DOHH2 (cell line): ENCODE results near the gene SMCHD1.

Experiments
- H3F3A ChIP-seq: fragments of 200-600 bp; sonication (generic), shearing (Covaris generic); 2 replicates; pipeline ENCODE4 v1.6.0; 2016; ENCODE audit warnings: antibody characterized with exemption, mild to moderate bottlenecking; ENCODE audit not compliant: control insufficient read depth, insufficient read depth
- H3K27ac ChIP-seq: fragments of 200-600 bp; sonication (generic); 2 replicates; pipeline ENCODE4 v1.5.1; 2014; ENCODE audit warnings: low read depth, mild to moderate bottlenecking, low read length, moderate library complexity
- H3K27me3 ChIP-seq: fragments of 200-600 bp; sonication (generic); 2 replicates; pipeline ENCODE4 v1.6.1; 2014; ENCODE audit warnings: mild to moderate bottlenecking, low read length, mixed read lengths; ENCODE audit not compliant: control insufficient read depth
- H3K36me3 ChIP-seq: fragments of 200-600 bp; sonication (generic); 2 replicates; pipeline ENCODE4 v1.6.1; 2014; ENCODE audit warnings: mild to moderate bottlenecking, low read length, moderate library complexity, mixed read lengths; ENCODE audit not compliant: control insufficient read depth
- H3K4me1 ChIP-seq: fragments of 200-600 bp; sonication (generic); 2 replicates; pipeline ENCODE4 v1.6.1; 2014; ENCODE audit warnings: mild to moderate bottlenecking, low read length, mixed read lengths; ENCODE audit not compliant: control insufficient read depth
- H3K4me2 ChIP-seq: fragments of 200-600 bp; sonication (generic); 2 replicates; pipeline ENCODE4 v1.6.0; 2014; ENCODE audit warnings: mild to moderate bottlenecking, low read length, moderate library complexity
- H3K4me3 ChIP-seq: fragments of 200-600 bp; sonication (generic); 2 replicates; pipeline ENCODE4 v1.5.1; 2014; ENCODE audit warnings: mild to moderate bottlenecking, low read length, mixed read lengths
- H3K79me2 ChIP-seq: fragments of 200-600 bp; sonication (generic); 2 replicates; pipeline ENCODE4 v1.6.1; 2014; ENCODE audit warnings: mild to moderate bottlenecking, low read length, mixed read lengths; ENCODE audit not compliant: control insufficient read depth
- H3K9me2 ChIP-seq: fragments of 200-600 bp; sonication (generic); replicated peaks from 2 replicates; pipeline ENCODE4 v1.6.1; 2014; ENCODE audit warnings: mild to moderate bottlenecking, low read length, mixed read lengths; ENCODE audit not compliant: control insufficient read depth
- H3K9me3 ChIP-seq: fragments of 200-600 bp; sonication (generic); 2 replicates; pipeline ENCODE4 v1.6.1; 2014; ENCODE audit warnings: antibody characterized with exemption, low read length, mixed read lengths; ENCODE audit not compliant: control insufficient read depth, insufficient read depth
- H4K20me1 ChIP-seq: fragments of 200-600 bp; sonication (generic); 2 replicates; pipeline ENCODE4 v1.6.0; 2014; ENCODE audit warnings: low read depth, mild to moderate bottlenecking, antibody characterized with exemption, low read length, moderate library complexity; ENCODE audit not compliant: control insufficient read depth, insufficient read depth
- CTCF ChIP-seq: fragments of 200-600 bp; sonication (generic); IDR thresholded peaks from one replicate; pipeline ENCODE4 v1.5.1; 2014; ENCODE audit warnings: antibody characterized with exemption, mild to moderate bottlenecking, low read depth, low read length; ENCODE audit not compliant: poor library complexity, severe bottlenecking
- EZH2phosphoT487 ChIP-seq: fragments of 200-600 bp; sonication (generic); IDR thresholded peaks from 2 replicates; pipeline ENCODE4 v1.6.1; 2017; ENCODE audit warnings: borderline replicate concordance, mild to moderate bottlenecking, antibody characterized with exemption, low read length, moderate library complexity, mixed read lengths

The SMCHD1 gene

GRCh38 chr18:2641638-2642037 is 13.9 kb upstream of the SMCHD1 start:
- H3K36me3 ChIP-seq = no peaks in the 10 kb centered on the region
- no peak for TF ChIP-seq CTCF
- no peak for TF ChIP-seq EZH2phosphoT487

GRCh38 chr18:2642771-2643170 is 12.8 kb upstream of the SMCHD1 start:
- H3K9me2 ChIP-seq = no peaks in the 10 kb centered on the region
- H3K4me2 ChIP-seq = no peak overlapping the region
- H3K27ac ChIP-seq = no peak overlapping the region
- H3K4me1 ChIP-seq = peaks cover 33% of the 10 kb centered on the region
- no peak overlapping the region for H3K4me3 ChIP-seq
- no peaks in the 10 kb centered on the region for H3K27me3 ChIP-seq
- H3F3A ChIP-seq = 0 out of 2 replicates have a peak, but pooled peaks cover 1% of the 10 kb centered on the region
- TF ChIP-seq CTCF (no peak), EZH2phosphoT487 (no peak)
- no peaks in the 10 kb centered on the region for H3K79me2 ChIP-seq
- no peaks in the 10 kb centered on the region for H4K20me1 ChIP-seq
- no peaks in the 10 kb centered on the region for H3K36me3 ChIP-seq
- no peaks in the 10 kb centered on the region for H3K9me3 ChIP-seq

More at GRCh38 chr18:2641638-2642037, 13.9 kb upstream of the SMCHD1 start:
- H3K27me3 ChIP-seq = no peaks in the 10 kb centered on the region
- peak overlapping the region; percentile 53 for H3K4me3 ChIP-seq
- no peaks in the 10 kb centered on the region for H3K9me3 ChIP-seq
- H3K4me1 ChIP-seq = peaks cover 44% of the 10 kb centered on the region
- H3K27ac ChIP-seq = peak overlapping the region; percentile 20
- H3F3A ChIP-seq = peaks cover 10% of the 10 kb centered on the region
- no peaks in the 10 kb centered on the region for H3K9me2 ChIP-seq
- no peaks in the 10 kb centered on the region for H3K79me2 ChIP-seq
- no peaks in the 10 kb centered on the region for H4K20me1 ChIP-seq
- peak overlapping the region; percentile 65 for H3K4me2 ChIP-seq

GRCh38 chr18:2644535-2644934 is 11.0 kb upstream of the SMCHD1 start:
- no peak for TF ChIP-seq EZH2phosphoT487
- TF ChIP-seq CTCF = no peak
- no peaks in the 10 kb centered on the region for H3F3A ChIP-seq
- H3K27me3 ChIP-seq = no peaks in the 10 kb centered on the region
- no peaks in the 10 kb centered on the region for H3K36me3 ChIP-seq
- no peak overlapping the region for H3K4me2 ChIP-seq
- H3K79me2 ChIP-seq = no peaks in the 10 kb centered on the region
- peaks cover 22% of the 10 kb centered on the region for H3K4me1 ChIP-seq
- no peak overlapping the region for H3K27ac ChIP-seq
- H3K4me3 ChIP-seq = no peak overlapping the region
- no peaks in the 10 kb centered on the region for H4K20me1 ChIP-seq
- no peaks in the 10 kb centered on the region for H3K9me3 ChIP-seq
- no peaks in the 10 kb centered on the region for H3K9me2 ChIP-seq
